ENCODE measurements around the gene EIPR1. TPM values are rescaled to one million over a fixed set of nuclear protein-coding genes. Genes with fewer than 3 reads are reported as not detected.

Gene EIPR1
- total RNA-seq, 1 experiment from 2014 or later: 69.5 TPM

DNA sequence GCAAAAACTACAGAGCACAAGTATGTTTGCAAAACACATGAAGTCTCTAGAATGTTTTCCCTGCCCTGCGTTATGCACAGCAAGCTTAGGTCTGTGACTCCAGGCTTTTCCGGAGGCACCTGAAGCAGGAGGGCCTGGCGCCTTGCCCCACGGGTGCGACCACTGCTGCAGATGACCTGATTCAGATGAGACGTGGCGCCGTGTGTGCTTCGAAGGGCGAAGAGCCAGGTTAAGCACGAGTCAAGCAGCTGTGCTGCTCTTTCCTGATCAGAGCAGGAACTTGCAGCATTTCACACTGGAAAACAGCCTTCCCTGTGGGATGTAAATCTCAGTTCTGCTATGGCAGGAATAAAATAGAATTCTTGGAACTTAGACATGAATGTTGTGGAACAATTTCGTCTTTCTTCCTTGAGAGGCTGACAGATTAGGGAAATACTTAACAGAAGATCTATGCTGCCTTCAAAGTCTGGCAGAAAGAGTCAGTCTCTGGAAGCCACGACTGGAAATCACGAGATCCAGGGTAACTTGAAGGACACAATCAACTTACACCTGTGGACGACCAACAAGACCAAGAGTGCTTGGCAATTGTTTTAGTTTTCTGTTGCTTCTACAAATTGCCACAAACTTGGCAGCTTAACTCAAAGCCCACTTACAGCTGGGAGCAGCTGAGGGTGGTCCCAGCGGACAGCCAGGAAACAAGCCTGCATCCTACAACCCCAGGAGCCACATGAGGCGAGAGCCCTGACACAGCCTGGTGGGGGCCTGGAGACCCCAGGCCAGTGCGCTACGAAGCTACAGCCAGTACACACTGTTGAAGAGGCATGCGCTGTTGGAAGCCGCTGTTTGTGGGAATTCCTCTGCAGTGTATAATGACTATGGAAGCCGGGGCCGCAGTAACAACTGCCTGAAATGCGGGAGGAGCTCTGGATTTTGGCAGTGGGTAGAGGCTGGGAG, 42.9 kb downstream of the EIPR1 start:
- in situ Hi-C loops (cut with HindIII; ENCODE audit: low sequenced_read_pairs): no loop called here
- no peak for DNase-seq (ENCODE audit: low spot score)

DNA sequence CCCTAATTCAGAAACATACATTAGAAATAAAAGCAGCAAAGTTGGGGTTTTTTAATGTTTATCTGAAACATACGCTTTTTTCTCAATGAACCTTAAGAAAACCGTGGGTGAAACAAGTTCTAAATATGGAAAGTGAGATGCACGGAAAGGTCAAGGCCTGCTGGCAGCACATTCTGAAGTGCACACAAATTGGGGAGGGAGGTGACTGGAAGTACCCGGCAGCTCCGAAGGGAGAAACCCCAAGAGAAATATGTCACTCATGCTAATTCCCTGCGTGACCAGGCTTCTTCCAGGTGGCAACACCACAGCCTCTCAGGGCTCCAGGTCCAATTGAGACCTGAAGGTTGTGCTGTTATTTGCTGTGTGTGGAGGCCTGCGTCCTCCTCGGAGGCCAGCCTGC, 45.5 kb downstream of the EIPR1 start:
- no peak for DNase-seq (ENCODE audit: low spot score)
- in situ Hi-C loops (cut with HindIII; ENCODE audit: low sequenced_read_pairs): no loop called here

DNA sequence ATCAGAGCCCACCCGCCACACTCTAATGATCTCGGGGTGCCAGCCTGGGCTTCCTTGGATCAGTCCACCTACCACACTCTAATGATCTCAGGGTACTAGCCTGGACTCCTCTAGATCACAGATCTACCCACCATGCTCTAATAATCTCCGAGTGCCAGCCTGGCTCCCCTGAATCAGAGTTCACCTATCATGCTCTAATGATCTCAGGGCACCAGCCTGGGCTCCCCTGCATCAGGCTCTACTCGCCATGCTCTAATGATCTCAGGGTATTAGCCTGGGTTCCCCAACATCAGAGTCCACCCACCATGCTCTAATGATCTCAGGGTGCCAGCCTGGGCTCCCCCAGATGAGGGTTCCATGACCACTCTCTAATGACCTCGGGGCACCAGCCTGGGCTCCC, 48.1 kb downstream of the EIPR1 start:
- in situ Hi-C loops (cut with HindIII; ENCODE audit: low sequenced_read_pairs): no loop called here
- no peak for DNase-seq (ENCODE audit: low spot score)

DNA sequence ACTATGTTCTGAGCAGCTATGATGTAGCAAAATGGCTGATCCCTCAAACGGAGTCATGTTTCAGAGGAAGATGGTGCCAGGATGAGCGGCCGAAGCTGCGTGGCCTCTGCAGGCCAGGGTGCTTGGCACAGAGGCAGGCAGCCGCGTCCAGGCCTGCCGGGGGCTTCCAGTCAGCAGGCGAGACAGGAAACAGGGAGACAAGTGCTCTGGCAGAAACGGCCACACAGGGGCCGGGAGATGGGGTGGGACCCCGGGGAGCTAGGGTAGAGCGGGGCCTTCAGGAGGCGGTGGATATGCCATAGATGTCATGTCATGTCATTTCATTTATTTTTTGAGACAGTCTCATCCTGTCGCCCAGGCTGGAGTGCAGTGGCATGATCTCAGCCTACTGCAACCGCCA, 50.7 kb downstream of the EIPR1 start:
- in situ Hi-C loops (cut with HindIII; ENCODE audit: low sequenced_read_pairs): no loop called here
- no peak for DNase-seq (ENCODE audit: low spot score)

DNA sequence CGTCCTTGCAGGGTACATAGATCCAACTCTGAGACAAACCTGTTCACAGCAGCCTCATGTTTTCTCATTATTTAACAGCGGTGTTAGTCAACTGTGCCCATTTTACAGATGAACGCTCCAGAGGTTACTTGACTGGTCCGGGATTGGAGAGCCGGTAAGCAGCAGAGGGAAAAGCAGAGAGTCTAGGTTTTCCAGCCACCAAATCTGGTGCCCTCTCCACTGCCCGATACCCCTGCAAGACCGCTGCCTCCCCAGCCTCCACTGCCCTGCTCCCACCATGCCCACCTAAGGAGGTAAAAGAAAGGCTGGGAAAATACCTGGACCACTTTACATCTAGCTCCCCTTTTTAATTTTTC, 51.5 kb downstream of the EIPR1 start:
- no peak for DNase-seq (ENCODE audit: low spot score)
- in situ Hi-C loops (cut with HindIII; ENCODE audit: low sequenced_read_pairs): no loop called here

DNA sequence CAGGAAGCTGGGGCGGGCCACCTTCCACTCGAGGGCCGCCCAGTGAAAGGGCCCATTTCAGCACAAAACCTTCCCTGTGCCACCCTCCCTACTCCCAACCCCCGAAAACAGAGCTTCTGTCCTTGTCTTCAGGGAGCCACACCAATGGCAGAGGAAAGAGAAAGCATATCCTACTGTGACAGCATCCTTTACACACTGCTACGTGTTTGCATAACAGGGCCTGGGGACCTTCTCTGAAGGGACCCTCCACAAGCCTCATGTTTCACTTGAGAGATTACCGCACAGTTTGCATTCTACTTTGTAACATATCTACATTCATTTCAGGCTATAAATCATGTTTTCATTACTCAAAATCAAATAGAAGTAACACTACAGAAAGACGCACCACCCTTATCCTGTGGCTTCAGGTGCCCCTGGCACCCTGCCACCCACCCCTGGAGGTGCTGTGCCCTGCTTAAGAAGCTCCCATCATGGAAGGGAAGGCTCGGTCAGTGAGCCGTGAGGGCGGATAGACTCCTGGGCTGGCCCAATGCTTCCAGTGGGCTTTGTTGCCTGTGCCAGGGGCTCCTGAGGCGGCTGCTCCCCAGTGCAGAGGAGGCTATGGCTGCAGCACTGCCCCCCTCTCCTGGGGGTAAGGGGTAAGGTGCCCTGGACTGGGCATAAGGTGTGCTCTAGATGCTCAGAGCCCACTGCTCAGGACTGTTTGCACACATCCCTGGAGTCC, 52.0 kb downstream of the EIPR1 start:
- DNase-seq (ENCODE audit: low spot score): no peak
- in situ Hi-C loops (cut with HindIII; ENCODE audit: low sequenced_read_pairs): no loop called here

DNA sequence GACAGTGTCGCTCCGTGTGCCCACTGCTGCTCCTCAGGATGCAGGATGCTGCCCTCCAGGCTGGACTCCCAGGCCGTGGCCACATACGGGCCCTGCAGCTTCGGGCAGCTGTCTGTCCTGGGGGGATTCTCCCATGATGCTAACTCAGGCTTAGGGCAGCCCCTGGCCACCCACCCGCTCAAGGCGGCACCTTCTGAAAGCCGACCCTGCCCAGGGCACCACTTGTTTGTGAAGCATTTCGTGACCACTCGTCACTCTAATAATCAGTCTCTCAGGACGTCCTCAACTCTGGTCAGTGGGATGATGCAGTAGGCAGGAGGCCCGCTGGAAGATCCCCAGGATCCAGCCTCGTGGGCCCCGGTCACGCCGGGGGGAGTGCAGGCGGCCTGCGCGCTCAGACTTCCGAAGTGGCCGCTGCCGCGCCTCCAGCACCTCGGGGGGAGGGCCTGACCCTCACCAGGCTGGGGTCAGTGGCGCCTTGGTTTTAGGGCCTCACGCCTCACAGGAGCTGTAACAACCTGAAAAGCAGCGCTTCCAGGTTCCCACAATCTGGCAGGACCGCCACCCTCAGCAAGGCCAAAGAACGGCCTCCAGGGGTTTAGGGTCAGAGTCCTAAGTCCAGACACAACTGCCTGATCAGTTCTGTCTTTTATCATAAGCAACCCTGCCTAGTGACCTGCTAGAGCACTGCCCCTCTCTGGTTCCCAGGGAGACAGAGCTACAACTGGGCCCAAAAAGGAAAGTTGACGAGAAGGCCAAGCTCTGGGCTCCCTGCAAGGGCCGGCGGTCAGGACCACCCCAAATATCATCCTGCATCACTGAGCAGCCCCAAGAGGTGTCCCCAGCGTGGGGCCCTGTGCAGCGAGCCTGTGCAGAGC, 53.0 kb downstream of the EIPR1 start:
- in situ Hi-C loops (cut with HindIII; ENCODE audit: low sequenced_read_pairs): no loop called here
- no peak for DNase-seq (ENCODE audit: low spot score)

DNA sequence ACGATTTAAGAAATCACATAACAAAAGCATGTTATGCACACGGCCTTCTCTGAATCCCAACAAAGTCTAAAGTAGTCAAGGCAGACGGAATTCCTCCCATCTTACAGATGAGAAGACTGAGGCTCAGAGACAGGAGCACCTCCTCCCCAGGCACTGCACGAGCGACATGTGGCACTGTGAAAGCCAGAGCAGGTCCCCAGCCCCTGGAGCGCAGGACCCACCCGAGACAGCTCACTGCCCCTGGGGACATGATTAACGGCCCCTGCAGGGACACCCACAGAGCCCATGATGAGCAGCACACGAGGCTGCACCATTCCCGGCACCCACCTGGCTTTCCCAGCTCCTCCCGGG, 53.6 kb downstream of the EIPR1 start:
- no peak for DNase-seq (ENCODE audit: low spot score)
- in situ Hi-C loops (cut with HindIII; ENCODE audit: low sequenced_read_pairs): no loop called here

DNA sequence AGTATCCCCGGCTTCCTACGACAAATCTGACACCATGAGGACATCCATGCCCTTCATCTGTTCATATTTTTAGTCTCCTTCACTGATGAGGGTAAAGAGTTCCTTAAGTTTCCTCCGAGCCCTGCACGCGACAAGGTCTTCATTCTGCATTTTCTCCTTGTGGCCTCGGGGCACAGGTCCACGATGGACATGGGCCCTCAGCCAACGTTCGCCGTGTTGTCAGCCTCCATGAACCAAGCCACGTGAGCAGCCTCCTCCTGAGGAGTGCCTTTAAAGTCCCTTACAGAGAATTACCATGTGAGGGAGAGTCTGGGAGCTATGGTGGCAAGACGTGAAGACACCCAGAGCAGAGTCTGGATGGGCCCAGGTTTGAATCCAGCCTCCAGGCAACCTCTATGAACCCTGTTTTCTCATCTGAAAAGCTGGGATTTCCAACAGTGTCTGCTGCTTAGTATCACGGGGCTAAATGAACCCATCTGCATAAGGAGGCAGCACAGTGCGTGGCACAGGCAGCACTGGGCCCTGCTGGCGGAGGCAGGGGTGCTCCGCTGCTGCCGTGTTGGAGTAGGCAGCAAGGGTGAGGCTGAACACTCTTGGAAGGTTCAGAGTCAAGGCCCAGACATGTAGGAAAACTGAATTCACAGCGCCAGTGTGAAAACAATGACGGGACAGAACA, 54.1 kb downstream of the EIPR1 start:
- in situ Hi-C loops (cut with HindIII; ENCODE audit: low sequenced_read_pairs): no loop called here
- DNase-seq (ENCODE audit: low spot score): no peak

DNA sequence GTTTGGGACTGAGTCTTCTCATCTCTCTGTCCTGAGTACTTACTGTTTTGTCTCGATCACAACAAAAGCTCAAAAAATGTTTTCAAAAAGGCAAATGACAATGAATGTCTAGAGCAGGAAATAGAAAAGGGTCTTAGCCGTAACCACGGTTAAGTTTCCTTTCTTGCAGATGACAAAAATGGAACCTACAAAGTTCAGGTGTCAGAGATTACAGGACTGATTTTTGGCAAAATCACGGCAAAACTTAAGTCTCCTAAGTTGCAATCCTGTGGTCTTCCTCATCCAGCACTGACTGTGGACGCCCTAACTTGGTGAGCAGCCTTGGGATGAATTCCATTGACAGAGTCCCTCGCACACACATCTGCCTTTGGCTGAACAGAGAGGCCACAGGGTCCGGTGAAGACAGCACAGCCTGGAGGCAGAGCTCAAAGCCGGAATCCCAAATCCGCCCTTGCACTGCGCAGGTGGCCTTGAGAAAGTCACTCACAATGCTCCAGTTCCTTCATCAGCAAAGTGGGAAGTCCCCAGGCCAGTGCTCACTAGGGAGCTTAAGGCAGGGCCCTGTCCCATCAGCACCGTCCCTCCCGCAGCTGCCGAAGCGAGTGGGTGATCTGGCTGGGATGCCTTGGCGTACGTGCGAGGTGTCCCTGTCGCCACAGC, 55.2 kb downstream of the EIPR1 start:
- no peak for DNase-seq (ENCODE audit: low spot score)
- in situ Hi-C loops (cut with HindIII; ENCODE audit: low sequenced_read_pairs): no loop called here

DNA sequence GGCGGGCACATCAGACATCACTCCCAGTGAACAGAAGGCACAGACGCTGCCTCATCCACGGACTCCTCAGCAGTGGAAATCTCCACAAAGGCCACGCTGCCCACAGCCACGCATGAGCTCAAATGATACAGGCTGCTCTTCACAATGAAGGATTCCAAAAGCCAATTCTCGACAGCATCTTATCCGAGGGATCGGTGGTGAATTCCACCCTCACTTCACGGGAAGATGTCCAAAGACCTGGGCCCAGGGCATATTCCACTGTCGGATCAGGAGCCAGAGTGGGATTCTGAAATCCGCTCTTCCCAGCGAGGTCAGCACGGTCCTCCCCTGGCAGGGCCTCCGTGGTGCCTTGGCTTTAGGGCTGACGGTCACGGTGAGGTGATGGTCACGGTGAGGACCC, 55.8 kb downstream of the EIPR1 start:
- in situ Hi-C loops (cut with HindIII; ENCODE audit: low sequenced_read_pairs): no loop called here
- no peak for DNase-seq (ENCODE audit: low spot score)

DNA sequence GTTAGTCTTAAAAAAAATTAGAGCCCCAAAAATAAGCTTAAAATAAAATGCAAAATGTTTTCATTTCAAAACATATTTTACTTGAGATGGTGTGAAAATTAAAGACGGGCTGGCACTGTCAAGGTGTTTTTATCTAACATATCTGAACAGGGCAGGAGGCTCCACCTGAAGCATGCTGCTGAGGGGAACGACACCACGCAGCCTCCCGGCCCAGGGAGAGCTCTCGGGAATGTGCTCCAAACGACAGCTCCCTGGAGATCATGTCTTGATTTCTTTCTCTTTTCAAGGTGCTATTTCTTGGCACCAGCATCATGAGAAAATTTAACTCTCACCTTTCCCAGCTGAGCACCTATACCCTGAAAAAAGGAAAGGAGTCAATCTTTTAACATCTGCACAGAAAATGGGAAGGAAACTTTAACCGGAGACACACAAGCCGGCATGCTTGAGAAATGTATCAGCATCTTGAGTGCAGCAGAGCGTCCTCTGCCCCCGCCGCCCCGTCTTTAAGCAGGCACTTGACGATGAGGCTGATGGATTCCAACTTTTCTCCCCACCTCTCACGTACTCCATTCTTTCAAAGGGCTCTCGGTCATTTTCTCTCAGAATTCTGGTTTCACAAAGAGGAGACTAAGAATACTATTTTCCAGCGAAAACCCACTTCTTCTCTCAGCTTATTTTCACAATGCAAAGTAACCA, 56.6 kb downstream of the EIPR1 start:
- DNase-seq (ENCODE audit: low spot score): no peak
- in situ Hi-C loops (cut with HindIII; ENCODE audit: low sequenced_read_pairs): no loop called here

DNA sequence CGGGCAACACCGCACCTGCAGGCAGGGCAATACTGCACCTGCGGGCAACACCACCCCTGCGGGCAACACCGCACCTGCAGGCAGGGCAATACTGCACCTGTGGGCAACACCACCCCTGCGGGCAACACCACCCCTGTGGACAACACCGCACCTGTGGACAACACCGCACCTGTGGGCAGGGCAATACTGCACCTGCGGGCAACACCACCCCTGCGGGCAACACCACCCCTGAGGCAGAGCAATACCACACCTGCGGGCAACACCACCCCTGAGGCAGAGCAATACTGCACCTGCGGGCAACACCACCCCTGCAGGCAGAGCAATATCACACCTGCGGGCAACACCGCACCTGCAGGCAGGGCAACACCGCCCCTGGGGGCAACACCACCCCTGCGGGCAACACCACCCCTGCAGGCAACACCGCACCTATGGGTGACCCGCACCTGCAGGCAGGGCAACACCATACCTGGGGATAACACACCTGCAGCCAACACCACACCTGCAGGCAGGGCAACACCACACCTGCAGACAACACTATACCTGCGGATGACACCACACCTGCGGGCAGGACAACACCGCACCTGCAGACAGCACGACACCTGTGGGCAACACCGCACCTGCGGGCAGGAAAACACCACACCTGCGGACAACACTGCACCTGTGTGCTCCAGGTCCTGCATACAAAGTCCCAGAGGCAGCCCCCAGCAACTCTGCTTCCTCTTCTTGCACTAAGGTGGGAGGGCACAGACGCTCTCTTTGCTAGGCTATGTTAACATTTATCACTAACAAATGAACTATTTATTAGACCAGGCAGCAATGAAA, 57.7 kb downstream of the EIPR1 start:
- no peak for DNase-seq (ENCODE audit: low spot score)
- in situ Hi-C loops (cut with HindIII; ENCODE audit: low sequenced_read_pairs): no loop called here

DNA sequence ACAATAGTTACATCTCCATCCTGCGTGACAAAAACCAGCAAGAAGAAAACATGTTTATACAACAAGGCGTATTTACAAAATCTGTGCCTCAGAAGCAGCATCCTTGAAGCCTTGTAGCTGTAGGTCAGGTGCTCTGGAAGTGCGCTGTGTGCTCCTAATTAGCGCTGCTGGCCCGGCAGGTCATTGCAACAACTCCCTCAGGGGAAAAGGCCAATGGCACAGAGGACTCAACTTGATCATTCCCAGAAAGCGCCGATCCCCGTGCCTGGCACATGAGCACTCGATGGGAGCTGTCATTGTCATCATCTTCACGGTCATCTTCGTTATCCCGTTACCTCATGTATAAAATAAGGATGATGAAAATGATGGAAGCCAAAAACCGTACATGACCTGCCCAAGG, 58.5 kb downstream of the EIPR1 start:
- in situ Hi-C loops (cut with HindIII; ENCODE audit: low sequenced_read_pairs): no loop called here
- DNase-seq (ENCODE audit: low spot score): no peak

DNA sequence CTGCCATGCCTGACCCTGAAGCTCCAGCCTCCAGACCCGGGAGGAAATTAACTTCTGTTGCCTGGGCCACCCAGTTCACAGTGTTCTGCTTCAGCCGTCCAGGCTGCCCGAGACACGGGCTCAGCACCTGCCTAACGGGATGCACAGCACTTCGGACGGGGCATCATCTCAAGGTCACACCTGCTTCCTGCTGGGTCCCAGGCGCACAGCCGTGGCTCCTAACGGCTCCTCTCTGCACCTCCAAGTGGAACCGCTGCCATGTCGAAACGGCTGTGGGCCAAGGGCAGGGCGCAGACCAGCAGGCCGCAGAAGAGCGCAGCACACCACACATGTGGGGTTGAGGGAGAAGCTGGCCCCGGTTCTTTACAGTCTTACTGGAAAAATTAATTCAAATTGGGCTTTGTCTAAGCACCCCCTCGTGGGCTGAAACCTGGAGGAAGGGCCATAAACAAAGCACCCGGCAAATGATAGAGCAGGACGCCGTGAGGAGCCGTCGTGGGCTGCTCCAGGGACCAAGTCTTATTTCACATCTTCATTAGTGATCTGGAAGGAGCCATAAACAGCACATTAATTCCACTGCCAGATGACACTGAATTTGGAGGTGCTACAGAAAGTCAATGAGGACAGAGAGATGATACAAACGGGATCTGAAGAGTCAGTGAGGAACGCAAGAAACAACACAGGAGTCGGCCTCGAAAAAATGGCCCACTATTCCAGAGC, 59.6 kb downstream of the EIPR1 start:
- in situ Hi-C loops (cut with HindIII; ENCODE audit: low sequenced_read_pairs): no loop called here

DNA sequence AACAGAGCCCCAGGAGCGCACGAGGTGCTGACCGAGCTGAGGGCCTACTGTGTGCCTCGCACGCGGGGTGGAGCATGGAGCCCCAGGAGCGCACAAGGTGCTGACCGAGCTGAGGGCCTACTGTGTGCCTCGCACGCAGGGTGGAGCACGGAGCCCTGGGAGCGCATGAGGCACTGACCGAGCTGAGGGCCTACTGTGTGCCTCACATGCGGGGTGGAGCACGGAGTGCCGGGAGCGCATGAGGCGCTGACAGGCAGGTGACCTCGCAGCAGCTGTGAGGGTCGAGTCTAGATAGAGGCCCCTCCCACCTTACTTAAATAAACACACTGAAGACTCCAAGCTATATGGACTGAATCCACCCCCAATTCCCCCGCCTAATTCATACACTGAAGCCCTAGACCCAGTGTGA, 60.3 kb downstream of the EIPR1 start:
- in situ Hi-C loops (cut with HindIII; ENCODE audit: low sequenced_read_pairs): no loop called here
- DNase-seq (ENCODE audit: low spot score): no peak

More for the DNA sequence above, 59.6 kb downstream of the EIPR1 start:
- no peak for DNase-seq (ENCODE audit: low spot score)
